ENCODE data around the gene EIF3I.

DNA sequence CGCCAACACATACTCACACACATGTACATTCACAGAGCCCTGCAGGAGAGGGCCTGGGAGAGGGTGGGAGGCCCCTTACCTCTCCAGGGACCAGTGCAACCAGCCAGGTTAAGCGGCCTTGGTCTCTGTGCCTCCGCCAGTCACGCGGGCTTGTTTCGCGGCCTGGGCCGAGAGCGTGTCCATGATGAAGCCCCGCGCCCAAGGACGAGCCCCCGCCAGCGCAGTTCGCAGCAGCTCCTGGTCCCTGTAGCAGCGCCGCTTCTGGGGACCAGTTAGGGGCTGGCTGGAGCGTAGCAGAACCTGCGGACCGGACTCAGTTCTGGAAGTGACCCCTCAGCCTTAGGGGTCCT, 17.6 kb downstream of the EIF3I start:
- TF ChIP-seq, protein P1, sequence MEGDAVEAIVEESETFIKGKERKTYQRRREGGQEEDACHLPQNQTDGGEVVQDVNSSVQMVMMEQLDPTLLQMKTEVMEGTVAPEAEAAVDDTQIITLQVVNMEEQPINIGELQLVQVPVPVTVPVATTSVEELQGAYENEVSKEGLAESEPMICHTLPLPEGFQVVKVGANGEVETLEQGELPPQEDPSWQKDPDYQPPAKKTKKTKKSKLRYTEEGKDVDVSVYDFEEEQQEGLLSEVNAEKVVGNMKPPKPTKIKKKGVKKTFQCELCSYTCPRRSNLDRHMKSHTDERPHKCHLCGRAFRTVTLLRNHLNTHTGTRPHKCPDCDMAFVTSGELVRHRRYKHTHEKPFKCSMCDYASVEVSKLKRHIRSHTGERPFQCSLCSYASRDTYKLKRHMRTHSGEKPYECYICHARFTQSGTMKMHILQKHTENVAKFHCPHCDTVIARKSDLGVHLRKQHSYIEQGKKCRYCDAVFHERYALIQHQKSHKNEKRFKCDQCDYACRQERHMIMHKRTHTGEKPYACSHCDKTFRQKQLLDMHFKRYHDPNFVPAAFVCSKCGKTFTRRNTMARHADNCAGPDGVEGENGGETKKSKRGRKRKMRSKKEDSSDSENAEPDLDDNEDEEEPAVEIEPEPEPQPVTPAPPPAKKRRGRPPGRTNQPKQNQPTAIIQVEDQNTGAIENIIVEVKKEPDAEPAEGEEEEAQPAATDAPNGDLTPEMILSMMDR (IDR thresholded peaks at IDR 0.05), result no peak
- no peak for TF ChIP-seq POLR2A (IDR thresholded peaks at IDR 0.05)
